Body of pancreas (tissue), 2 donors: Measurements from ENCODE around the gene MID1. TPM values are rescaled to one million over a fixed set of nuclear protein-coding genes. Genes with fewer than 3 reads are reported as not detected.

ENCODE experiments used
- small RNA-seq: library from RNA; depleted of rRNA; stranded (forward); fragments of <200 nt; gene quantifications from one replicate; pipeline ENCODE3, GENCODE V24; 2016
- total RNA-seq, 2 donors: library from RNA; depleted of rRNA; stranded (reverse); fragments of >200 nt; gene quantifications; one replicate each; pipeline ENCODE4 v1.1.0, GENCODE V29; 2016

MID1 gene
- total RNA-seq, 2 donors from 2014 or later, result 4.9 to 7.3 TPM

Small RNA genes lying within 50 kb of the gene (small RNA-seq; reads per million reads assigned to genes)
- not detected for gene RNU6-800P
